DOHH2 (cell line): ENCODE results near the gene CBX3.

Experiments
- CTCF ChIP-seq: fragments of 200-600 bp; sonication (generic); IDR thresholded peaks from one replicate; pipeline ENCODE4 v1.5.1; 2014; ENCODE audit warnings: antibody characterized with exemption, mild to moderate bottlenecking, low read depth, low read length; ENCODE audit not compliant: poor library complexity, severe bottlenecking
- EZH2phosphoT487 ChIP-seq: fragments of 200-600 bp; sonication (generic); IDR thresholded peaks from 2 replicates; pipeline ENCODE4 v1.6.1; 2017; ENCODE audit warnings: borderline replicate concordance, mild to moderate bottlenecking, antibody characterized with exemption, low read length, moderate library complexity, mixed read lengths

- no peak for TF ChIP-seq CTCF
- no peak for TF ChIP-seq EZH2phosphoT487
Measured at GRCh38 chr7:26182283-26182682, 19.3 kb upstream of the CBX3 start.
